Kidney (tissue), 14 donors: ENCODE data around the gene TP53AIP1. TPM values are rescaled to one million over a fixed set of nuclear protein-coding genes. Genes with fewer than 3 reads are reported as not detected.

Experiments used
- DNase-seq, 5 donors: peaks; one replicate each; pipeline ENCODE4 v3.0.0-alpha.2; 2013 to 2020
- FAIRE-seq: peaks from 2 replicates; lab custom pipeline; 2012; peaks lifted over from hg19 to GRCh38; lab: Jason Lieb, UNC
- H3K27ac ChIP-seq, 2 donors: one replicate each; pipeline ENCODE4 v1.7.0; 2013; ENCODE audit warnings: low read depth in 2 of 2, low read length in 2 of 2, inconsistent platforms in 1 of 2
- H3K27me3 ChIP-seq: one replicate; pipeline ENCODE4 v1.7.1; 2013; ENCODE audit warnings: low read length, inconsistent platforms; ENCODE audit not compliant: control insufficient read depth, insufficient read depth
- H3K36me3 ChIP-seq, 3 donors: one replicate each; pipeline versions ENCODE4 v1.7.0 to v1.7.1; 2013; ENCODE audit warnings: low read length in 3 of 3, control low read depth in 1 of 3, inconsistent platforms in 1 of 3; ENCODE audit not compliant: insufficient read depth in 3 of 3, control insufficient read depth in 2 of 3
- H3K4me1 ChIP-seq, 3 donors: one replicate each; pipeline versions ENCODE4 v1.7.0 to v1.7.1; 2013; ENCODE audit warnings: low read length in 3 of 3, inconsistent platforms in 1 of 3, low read depth in 1 of 3; ENCODE audit not compliant: control insufficient read depth in 2 of 3, insufficient read depth in 2 of 3
- H3K4me3 ChIP-seq, 3 donors: one replicate each; pipeline versions ENCODE4 v1.7.0 to v1.8.1; 2013; ENCODE audit warnings: low read length in 3 of 3, control low read depth in 1 of 3, inconsistent platforms in 1 of 3
- H3K9ac ChIP-seq, 3 donors: one replicate each; pipeline versions ENCODE4 v1.7.0 to v1.7.1; 2013; ENCODE audit warnings: low read length in 3 of 3, control low read depth in 1 of 3, inconsistent platforms in 1 of 3
- H3K9me3 ChIP-seq, 3 donors: one replicate each; pipeline versions ENCODE4 v1.7.0 to v1.7.1; 2013; ENCODE audit warnings: low read length in 3 of 3, control low read depth in 1 of 3, inconsistent platforms in 1 of 3; ENCODE audit not compliant: control insufficient read depth in 2 of 3, insufficient read depth in 1 of 3
- CTCF ChIP-seq: IDR thresholded peaks from 3 replicates; pipeline ENCODE4 v1.5.1; 2012; ENCODE audit warnings: mild to moderate bottlenecking, moderate library complexity, borderline replicate concordance; ENCODE audit not compliant: insufficient read depth; ENCODE audit errors: extremely low read depth
- intact Hi-C: fragments of 100-400 bp; cut with DNase I; formaldehyde crosslinking; loops from one replicate; pipeline ENCODE4 v1.11.1; 2022
- polyA plus RNA-seq: library from polyadenylated mRNA; stranded (reverse); fragments of 350-450 nt; fragmentation: Illumina TruSeq; extraction: RNeasy Lipid Tissue Mini Kit (QIAGEN cat#74804); gene quantifications from one replicate; pipeline ENCODE4 v1.2.3, GENCODE V29; 2014; ENCODE audit warnings: low read depth, low replicate concordance; ENCODE audit not compliant: insufficient read depth
- total RNA-seq: library from RNA; stranded (reverse); fragmentation: NEBNext Ultra II Directional; extraction: Animal tissue kit (Norgen Biotek cat#: 25700); gene quantifications from one replicate; pipeline ENCODE4 v1.2.1, GENCODE V29; 2021
- donor health status: control.
- donor health status: control.
- donor health status: control.
- donor health status: control.
- donor health status: control.
- donor health status: DM: yes; HTN: yes; CAD: no.
- donor health status: Normal renal cell carcinoma (clear cell type).

The TP53AIP1 gene
- total and polyA plus RNA-seq, 2 donors from 2014 or later: 0.82 to 5.3 TPM

- H3K36me3 ChIP-seq: no peaks in the 10 kb centered on the region
- peak in 1 of 5 donors; percentile 45 for DNase-seq
- H3K4me3 ChIP-seq: peak overlapping the region in 1 of 3 donors; percentile 57
- TF ChIP-seq CTCF: no peak
- no peak for FAIRE-seq
- H3K27ac ChIP-seq: no peak overlapping the region
- H3K9me3 ChIP-seq: no peaks in the 10 kb centered on the region
- H3K4me1 ChIP-seq: peaks cover 0 to 10% (median 6%) of the 10 kb centered on the region in 3 donors
- H3K27me3 ChIP-seq: no peaks in the 10 kb centered on the region
- no peak overlapping the region for H3K9ac ChIP-seq
- intact Hi-C loops: loop anchor here (5.0 kb wide), 1 partner anchor 68 kb away; no protein-coding TSS in a partner anchor
Observed at GRCh38 chr11:128889657-128890213, 52.9 kb downstream of the TP53AIP1 start.

GRCh38 chr11:128888034-128888985 lies 54.4 kb downstream of the TP53AIP1 start:
- TF ChIP-seq CTCF: no peak
- H3K9ac ChIP-seq: no peak overlapping the region
- H3K4me3 ChIP-seq: no peak overlapping the region
- DNase-seq (peak in 1 of 5 donors; percentile 19), FAIRE-seq (no peak)
- H3K4me1 ChIP-seq: peaks cover 0 to 7% (median 6%) of the 10 kb centered on the region in 3 donors
- no peaks in the 10 kb centered on the region for H3K9me3 ChIP-seq
- intact Hi-C loops: loop anchor here (5.0 kb wide), 1 partner anchor 69 kb away; no protein-coding TSS in a partner anchor
- H3K27me3 ChIP-seq: no peaks in the 10 kb centered on the region
- no peaks in the 10 kb centered on the region for H3K36me3 ChIP-seq
- H3K27ac ChIP-seq: no peak overlapping the region

- intact Hi-C loops: loop anchor here (5.0 kb wide), 1 partner anchor 71 kb away; no protein-coding TSS in a partner anchor
- Histone ChIP-seq H3K9ac (no peak overlapping the region), H3K27me3 (no peaks in the 10 kb centered on the region), H3K9me3 (no peaks in the 10 kb centered on the region), H3K4me1 (peaks cover 0 to 7% (median 6%) of the 10 kb centered on the region in 3 donors), H3K36me3 (no peaks in the 10 kb centered on the region), H3K4me3 (no peak overlapping the region), H3K27ac (no peak overlapping the region)
- TF ChIP-seq CTCF: peak; percentile 8
- peak in 4 of 5 donors; percentile 61 to 66 (median 64) for DNase-seq
- FAIRE-seq: no peak
Observed at GRCh38 chr11:128886406-128887124, 56.1 kb downstream of the TP53AIP1 start.

Other genes starting within 250 kb of the TP53AIP1 start
- gene FLI1, start 248.8 kb downstream of the TP53AIP1 start, total RNA-seq: 28.2 TPM
- 5.7 TPM for gene FLI1, start 248.8 kb downstream of the TP53AIP1 start, polyA plus RNA-seq
- gene KCNJ1, start 75.6 kb downstream of the TP53AIP1 start, total RNA-seq: 175 TPM
- 355 TPM for gene KCNJ1, start 75.6 kb downstream of the TP53AIP1 start, polyA plus RNA-seq
- 6.5 TPM for gene KCNJ5, start 51.5 kb downstream of the TP53AIP1 start, total RNA-seq
- 5.7 TPM for gene KCNJ5, start 51.5 kb downstream of the TP53AIP1 start, polyA plus RNA-seq
- 30.8 TPM for gene ARHGAP32, start 249.5 kb upstream of the TP53AIP1 start, total RNA-seq
- 2.1 TPM for gene ARHGAP32, start 249.5 kb upstream of the TP53AIP1 start, polyA plus RNA-seq